ENCODE results near the gene CTDP1.

CTDP1 gene

GRCh38 chr18:79755496-79756142 is 76.0 kb downstream of the CTDP1 start:
- no peak for DNase-seq (ENCODE audit: low read depth in 2 of 3, low spot score in 2 of 3)

- DNase-seq (ENCODE audit: low read depth in 2 of 3, low spot score in 2 of 3): no peak
These were observed 76.5 kb downstream of the CTDP1 start for GRCh38 chr18:79756143-79756500.

- DNase-seq (ENCODE audit: low read depth in 2 of 3, low spot score in 2 of 3): no peak
These were observed 77.2 kb downstream of the CTDP1 start for GRCh38 chr18:79756826-79757225.

DNA sequence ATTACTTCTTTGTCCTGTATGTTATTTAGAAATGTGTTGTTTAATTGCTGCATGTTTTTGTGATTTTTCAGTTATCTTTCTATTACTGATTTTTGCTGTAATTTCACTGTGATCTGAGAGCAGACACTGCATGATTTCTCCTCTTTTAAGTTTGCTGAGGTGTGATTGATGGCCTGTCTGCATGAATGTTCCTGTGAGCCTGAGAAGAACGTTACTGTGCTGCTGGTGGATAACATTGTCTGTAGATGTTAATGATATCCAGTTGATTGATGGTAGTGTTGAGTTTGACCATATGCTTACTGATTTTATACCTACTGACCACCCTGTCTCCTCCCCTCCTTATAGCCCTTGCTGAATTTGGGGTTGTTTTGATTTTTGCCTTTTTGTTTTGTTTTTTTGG is 80.7 kb downstream of the CTDP1 start:
- DNase-seq (ENCODE audit: low read depth in 2 of 3, low spot score in 2 of 3): no peak

DNA sequence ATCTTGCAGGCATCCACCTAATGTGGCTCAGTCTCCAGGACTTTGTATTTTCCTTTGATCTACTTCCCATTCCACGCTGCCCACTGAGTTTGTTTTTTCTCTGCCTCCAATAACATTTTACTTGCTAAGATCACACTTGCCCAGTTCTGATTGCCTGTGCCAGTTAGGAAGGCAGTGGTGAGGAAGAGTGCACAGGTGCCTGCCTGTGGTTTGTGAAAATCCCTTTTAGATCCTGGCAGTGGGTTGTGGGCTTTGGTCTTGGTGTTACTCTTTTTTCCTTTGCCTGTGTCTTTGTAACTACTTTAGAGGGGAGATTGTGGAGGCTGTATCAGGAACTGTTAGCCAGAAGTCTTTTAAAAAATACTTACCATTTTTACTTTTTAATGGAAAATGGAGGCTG is 81.3 kb downstream of the CTDP1 start:
- no peak for DNase-seq (ENCODE audit: low read depth in 2 of 3, low spot score in 2 of 3)

DNA sequence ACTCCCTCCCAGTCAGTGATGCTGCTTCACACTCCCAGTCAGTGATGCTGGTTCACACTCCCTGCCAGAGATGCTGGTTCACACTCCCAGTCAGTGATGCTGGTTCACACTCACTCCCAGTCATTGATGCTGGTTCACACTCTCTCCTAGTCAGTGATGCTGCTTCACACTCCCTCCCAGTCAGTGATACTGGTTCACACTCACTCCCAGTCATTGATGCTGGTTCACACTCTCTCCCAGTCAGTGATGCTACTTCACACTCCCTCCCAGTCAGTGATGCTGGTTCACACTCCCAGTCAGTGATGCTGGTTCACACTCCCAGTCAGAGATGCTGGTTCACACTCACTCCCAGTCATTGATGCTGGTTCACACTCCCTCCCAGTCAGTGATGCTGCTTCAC is 83.8 kb downstream of the CTDP1 start:
- no peak for DNase-seq (ENCODE audit: low read depth in 2 of 3, low spot score in 2 of 3)

DNA sequence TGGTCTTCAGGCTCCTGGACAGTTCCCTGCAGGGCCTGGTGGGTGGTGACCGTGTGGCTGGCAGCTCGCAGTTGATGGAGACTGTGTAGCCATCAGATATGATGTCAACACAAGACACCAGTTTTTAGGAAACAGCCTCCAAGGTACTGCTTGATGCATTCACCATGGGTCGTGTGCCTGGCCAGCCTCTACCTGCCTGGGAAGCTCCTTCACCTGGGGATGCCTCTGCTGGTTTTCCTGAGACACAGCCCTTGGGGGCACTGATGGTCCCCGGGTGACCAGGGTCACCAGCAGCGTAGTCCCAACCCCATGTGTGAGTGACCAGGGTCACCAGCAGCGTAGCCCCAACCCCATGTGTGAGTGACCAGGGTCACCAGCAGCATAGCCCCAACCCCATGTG is 84.5 kb downstream of the CTDP1 start:
- no peak for DNase-seq (ENCODE audit: low read depth in 2 of 3, low spot score in 2 of 3)

DNA sequence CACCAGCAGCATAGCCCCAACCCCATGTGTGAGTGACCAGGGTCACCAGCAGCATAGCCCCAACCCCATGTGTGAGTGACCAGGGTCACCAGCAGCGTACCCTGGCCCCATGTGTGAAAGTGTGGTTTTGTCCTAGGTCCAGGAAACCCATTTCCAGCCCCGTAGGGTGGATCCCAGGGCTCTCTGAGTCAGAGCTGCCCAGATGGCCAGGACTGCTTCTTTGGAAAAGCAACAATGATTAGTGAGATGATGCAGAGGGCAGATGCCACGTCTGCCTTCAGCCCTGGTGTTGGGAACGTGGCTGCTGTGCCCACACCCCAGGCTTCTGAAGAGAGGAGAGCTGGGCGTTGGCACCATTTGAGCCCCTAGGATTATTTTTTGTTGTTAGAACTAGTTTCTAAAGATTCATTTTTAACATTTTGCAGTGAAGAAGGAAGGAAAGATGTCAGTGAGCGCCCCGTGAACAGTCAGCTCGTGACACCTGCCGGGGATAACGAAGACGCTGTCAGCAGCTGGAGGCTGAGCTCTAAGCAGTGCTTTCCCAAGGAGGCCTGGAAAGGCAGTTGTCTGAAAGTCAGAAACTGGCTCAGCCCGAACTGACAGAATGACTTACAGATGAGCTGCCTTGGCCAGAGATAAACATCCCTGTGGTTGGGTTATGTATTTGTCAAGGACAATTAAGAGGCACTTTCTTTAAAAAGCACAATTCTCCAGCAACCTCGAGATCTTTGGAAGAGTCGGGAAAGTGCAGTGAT is 86.1 kb downstream of the CTDP1 start:
- no peak for DNase-seq (ENCODE audit: low read depth in 2 of 3, low spot score in 2 of 3)

- DNase-seq (ENCODE audit: low read depth in 2 of 3, low spot score in 2 of 3): no peak
These were observed 86.7 kb downstream of the CTDP1 start for GRCh38 chr18:79766308-79766707.

DNA sequence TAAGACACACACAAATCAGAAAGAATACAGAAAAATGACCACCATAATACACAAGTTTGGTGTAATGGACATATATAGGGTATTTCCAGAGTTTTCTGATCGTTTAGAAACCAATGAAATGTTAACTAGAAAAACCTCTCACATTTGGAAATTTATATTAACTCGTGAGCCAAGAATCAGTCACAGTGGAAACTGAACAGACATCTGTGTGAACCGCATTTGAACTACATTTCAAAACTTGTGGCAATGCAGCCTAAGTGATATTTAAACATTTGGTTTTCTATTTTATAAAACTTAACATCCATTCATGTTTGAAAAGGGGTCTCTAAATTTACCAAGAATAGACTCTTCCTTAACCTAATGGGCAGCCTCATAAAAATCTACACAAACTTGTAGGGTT is 89.1 kb downstream of the CTDP1 start:
- DNase-seq (ENCODE audit: low read depth in 2 of 3, low spot score in 2 of 3): no peak

DNA sequence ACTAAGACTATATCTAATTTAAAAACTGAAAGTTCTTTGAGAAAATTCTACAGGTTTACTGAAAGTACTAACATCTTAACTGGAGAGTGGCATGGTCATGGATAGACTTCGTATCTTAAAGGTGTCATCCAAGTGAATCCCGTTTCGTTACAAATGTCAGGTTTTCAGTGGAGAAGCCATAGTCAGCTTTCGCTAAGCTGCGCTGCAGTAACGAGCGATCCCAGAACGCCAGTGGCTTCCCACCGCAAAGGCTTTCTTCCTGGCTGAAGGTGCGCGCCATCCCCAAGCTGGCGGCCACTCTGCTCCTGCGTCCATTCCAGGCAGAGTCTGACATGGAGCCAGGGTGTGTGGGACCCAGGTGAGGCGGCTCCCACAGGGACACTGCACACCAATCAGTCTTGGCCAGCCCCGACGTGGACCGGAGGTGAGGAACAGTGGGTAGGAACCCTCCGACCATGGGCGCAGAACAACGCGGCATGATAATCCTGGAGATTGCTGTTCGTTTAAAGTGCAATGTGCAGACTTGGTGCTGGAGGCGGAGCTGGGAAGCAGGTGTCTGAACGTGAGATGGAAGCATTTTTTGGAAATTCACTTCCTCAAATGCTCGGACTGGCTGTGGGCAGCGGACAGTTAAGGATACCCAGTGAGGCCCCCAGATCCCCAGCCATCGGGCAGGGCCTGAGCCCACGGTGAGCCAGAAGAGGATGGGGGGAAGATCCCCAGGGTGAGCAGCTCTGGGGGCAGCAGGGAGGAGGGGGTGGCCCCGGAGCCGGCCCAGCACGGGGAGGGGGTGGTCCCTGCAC is 90.3 kb downstream of the CTDP1 start:
- no peak for DNase-seq (ENCODE audit: low read depth in 2 of 3, low spot score in 2 of 3)

DNA sequence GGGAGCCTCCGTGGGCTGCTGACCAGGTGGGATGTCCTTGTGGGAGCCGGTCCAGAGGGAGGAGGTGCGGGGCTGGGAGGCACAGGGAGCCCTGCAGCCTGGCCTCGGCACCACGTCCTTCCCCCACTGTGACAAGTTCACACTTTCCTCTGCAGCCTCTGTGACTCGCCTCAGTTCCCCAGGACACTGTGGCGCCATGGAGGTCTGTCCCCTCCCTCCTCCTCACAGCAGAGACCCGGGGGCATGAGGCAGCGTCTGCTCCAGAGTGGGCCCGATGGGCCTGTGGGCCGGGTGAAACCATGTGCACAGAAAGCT is 90.9 kb downstream of the CTDP1 start:
- no peak for DNase-seq (ENCODE audit: low read depth in 2 of 3, low spot score in 2 of 3)

GRCh38 chr18:79770826-79771225 is 91.2 kb downstream of the CTDP1 start:
- no peak for DNase-seq (ENCODE audit: low read depth in 2 of 3, low spot score in 2 of 3)

- DNase-seq (ENCODE audit: low read depth in 2 of 3, low spot score in 2 of 3): no peak
These were observed 92.0 kb downstream of the CTDP1 start for GRCh38 chr18:79771446-79772107.

DNA sequence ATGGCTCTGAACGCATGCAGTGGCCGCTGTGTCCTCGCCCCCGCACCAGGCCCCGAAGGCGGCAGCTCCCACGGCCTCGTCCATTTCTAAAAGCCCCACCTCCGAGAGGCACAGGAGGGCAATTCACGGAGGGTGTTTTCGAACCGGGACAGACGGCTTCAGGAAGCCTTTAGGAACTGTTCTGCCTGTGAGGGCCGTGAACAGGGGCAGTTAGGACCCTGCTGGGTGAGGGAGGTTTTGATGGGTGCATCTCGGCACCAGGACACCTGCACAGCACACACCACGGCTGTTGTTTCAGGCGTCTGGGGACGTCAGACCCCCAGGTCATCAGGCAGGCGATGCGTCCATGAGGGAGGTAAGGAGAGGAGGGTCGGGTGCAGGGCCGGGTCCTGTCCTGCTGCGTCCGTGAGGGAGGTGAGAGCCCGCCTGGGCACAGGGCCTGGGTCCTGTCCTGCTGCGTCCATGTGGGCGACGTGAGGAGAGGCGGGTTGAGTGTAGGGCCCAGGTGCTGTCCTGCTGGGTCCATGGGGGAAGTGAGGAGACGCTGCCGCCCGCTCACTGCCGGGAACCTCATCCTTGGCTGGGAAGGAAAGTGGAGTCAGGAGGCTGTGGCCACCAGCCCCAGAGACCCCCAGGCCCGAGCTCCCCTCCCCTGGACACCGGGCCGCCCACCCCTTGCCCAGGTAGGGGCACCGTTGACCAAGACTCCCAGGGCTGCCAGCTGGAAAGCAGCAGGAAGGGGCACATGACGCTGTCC is 92.7 kb downstream of the CTDP1 start:
- no peak for DNase-seq (ENCODE audit: low read depth in 2 of 3, low spot score in 2 of 3)

DNA sequence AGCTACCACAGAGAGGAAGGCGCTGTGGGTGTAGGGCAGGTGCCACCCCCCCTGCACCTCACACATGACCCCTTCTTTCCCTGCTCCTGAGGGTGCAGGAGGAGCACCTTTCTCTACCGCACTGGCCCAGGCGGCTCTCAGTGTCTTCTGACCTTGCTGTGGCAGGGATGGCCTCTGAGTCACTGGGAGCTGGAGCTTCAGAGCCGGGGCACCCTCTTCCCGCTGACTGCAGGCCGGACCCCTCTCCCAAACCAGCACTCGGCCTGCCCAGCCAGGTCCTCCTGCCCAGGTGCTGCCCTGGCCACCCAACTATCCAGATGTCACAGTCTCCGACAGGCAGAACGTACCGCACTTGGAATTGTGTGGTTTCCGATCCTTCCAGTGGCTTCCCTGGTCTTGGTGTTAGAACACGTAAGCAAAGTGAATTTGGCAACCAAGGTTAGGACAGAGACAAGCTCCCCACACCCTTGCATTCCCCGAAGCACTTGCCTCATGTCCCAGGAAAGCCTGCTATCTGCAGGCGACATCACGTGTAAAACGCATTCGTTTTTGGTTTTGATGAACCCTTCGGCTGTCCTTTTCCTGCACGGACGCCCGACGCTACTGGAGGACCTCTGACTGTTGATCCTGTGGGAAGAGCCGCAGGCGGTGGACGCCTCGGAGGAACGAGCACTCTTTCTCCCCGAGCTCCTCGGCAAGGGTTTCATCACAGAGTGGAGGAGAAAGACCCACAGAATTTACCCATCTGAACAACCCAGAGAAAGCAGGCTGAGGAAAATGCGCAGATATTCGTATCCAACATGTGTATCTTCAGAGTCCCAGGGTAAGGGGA is 93.5 kb downstream of the CTDP1 start:
- DNase-seq (ENCODE audit: low read depth in 2 of 3, low spot score in 2 of 3): no peak

DNA sequence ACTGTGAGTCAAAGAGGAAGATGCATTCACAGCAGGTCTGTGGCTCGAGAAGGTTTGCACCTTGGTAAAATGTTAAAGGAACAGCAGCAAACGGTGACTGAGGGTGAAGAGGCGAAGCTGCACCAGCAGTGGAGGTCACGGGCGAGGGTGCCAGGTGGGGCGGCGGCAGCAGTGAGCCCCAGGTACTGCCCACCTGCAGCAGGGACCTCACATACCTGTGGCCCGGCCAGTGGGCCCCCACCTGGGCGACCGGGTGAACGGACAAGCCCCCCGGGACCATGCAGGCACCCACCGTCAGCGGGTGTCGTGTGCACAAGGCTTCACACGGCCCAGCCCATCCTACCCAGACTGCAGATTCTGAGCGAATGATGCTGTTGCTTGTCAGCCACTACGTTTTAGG is 94.5 kb downstream of the CTDP1 start:
- no peak for DNase-seq (ENCODE audit: low read depth in 2 of 3, low spot score in 2 of 3)

- DNase-seq (ENCODE audit: low read depth in 2 of 3, low spot score in 2 of 3): no peak
These were observed 96.0 kb downstream of the CTDP1 start for GRCh38 chr18:79775441-79776221.

DNA sequence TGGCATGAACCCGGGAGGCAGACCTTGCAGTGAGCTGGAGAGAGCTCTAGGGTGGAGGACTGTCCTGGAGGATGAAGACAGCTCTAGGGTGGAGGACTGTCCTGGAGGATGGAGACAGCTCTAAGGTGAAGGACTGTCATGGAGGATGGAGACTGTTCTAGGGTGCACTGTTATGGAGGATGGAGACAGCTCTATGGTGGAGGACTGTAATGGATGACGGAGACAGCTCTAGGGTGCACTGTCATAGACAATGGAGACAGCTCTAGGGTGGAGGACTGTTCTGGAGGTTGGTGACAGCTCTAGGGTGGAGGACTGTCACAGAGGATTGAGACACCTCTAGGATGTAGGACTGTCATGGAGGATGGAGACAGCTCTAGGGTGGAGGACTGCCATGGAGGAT is 97.1 kb downstream of the CTDP1 start:
- DNase-seq (ENCODE audit: low read depth in 2 of 3, low spot score in 2 of 3): no peak
